Activated CD4-positive, alpha-beta T cell treated with anti-CD3 and anti-CD28 coated beads, Interleukin-2, amount 10 ng/mL, durations not matched to agents 7 days and 5 days (primary cell): ENCODE measurements around the gene ING4. TPM values are rescaled to one million over a fixed set of nuclear protein-coding genes. Genes with fewer than 3 reads are reported as not detected.
"Not testable (repeated sequence)": the region's sequence is repeated elsewhere in the genome, so short reads cannot be mapped to it uniquely, and the experiment has no call there.

Experiments used
- CTCF ChIA-PET: fragments of 350-600 bp; sonication (Branson Sonifier 250); formaldehyde crosslinking; loops from one replicate; lab custom pipeline; 2021; ENCODE audit warnings: antibody characterized with exemption; lab: Charles Lee
- POLR2A ChIA-PET: fragments of 350-600 bp; sonication (Branson Sonifier 250); formaldehyde crosslinking; loops from one replicate; lab custom pipeline; 2021; ENCODE audit warnings: antibody characterized with exemption; lab: Charles Lee
- DNase-seq: peaks from one replicate; pipeline ENCODE4 v3.0.0-alpha.2; 2020
- H3K27ac Mint-ChIP-seq: one replicate; pipeline ENCODE4 v1.8.0; 2021; ENCODE audit warnings: mild to moderate bottlenecking, moderate library complexity, mixed read lengths
- H3K27me3 Mint-ChIP-seq: one replicate; pipeline ENCODE4 v1.8.0; 2021; ENCODE audit warnings: mixed read lengths
- H3K36me3 Mint-ChIP-seq: one replicate; pipeline ENCODE4 v1.8.0; 2021; ENCODE audit warnings: low read depth, mixed read lengths
- H3K4me1 Mint-ChIP-seq: one replicate; pipeline ENCODE4 v1.8.0; 2021; ENCODE audit warnings: mixed read lengths
- H3K4me3 Mint-ChIP-seq: one replicate; pipeline ENCODE4 v1.8.0; 2021; ENCODE audit warnings: mild to moderate bottlenecking, moderate library complexity, mixed read lengths
- H3K9me3 Mint-ChIP-seq: one replicate; pipeline ENCODE4 v1.8.0; 2021; ENCODE audit warnings: mixed read lengths
- total RNA-seq, 2 experiments: library from RNA; stranded (reverse); gene quantifications; one replicate each; pipeline ENCODE4 v1.2.3, GENCODE V29; 2021

ING4 gene
- total RNA-seq: 10 to 100 TPM; 33.7 to 40.2 TPM

DNA sequence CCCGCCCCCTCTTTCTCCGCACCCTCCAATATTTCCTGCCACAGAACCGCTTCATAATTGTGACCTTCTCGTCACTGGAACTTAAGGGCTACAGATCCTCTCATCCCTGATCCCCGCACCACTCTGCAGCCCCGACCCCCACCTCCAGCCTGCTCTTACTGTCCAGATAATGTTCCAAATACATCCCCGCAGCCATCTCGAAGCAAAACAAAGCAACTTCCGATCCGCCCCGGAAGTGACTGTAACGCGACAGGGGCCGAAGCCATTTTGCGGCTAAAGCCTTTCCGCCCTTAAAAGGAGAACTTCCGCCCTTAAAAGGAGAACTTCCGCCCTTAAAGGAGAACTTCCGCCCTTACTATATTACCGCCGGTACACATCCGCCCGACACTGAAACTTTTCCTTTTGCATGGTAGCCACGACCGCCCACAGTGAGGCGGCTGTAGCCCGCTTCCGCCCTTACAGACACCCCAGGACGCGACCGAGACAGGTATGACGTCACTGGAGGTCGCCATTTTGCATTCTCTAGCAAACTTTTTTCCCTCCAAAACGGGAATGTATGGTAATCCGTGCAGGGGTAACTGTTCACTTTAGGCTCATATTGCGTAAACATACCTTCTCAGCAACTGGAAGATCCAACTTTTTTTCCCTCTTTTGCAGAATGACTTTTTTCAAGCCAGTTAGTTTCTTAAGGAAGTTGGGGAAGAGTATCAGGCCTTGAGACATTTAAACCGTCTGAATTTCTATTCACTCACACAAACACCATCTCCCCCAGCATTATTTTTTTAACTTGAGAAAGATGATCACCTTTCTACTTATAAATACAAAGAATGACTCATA lies at the start of gene ING4:
ING4 (minus strand) TSS at position 214 of the 837 bp plus-strand sequence; CDS start at position 196, 18 bp downstream.
- CTCF ChIA-PET: interaction anchor here (0.5 to 1.2 kb wide), 3 partner anchors 10 to 206 kb away, joined by 4 to 5 read pairs (median 4); no protein-coding TSS in a partner anchor

DNA sequence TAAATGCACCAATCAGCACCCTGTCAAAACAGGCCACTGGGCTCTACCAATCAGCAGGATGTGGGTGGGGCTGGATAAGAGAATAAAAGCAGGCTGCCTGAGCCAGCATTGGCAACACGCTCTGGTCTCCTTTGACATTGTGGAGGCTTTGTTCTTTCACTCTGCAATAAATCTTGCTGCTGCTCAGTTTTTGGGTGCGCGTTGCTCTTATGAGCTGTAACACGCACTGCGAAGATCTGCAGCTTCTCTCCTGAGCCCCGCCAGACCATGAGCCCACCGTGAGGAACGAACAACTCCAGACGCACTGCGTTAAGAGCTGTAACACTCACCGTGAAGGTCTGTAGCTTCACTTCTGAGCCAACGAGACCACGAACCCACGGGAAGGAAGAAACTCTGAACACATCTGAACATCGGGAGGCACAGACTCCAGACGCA lies 46.1 kb upstream of the ING4 start:
- Mint-ChIP-seq H3K4me3 (peak overlapping the region; percentile 41), H3K27ac (peak overlapping the region; percentile 43), H3K9me3 (no peaks in the 10 kb centered on the region), H3K4me1 (peaks cover 9% of the 10 kb centered on the region), H3K27me3 (peaks cover 11% of the 10 kb centered on the region), H3K36me3 (no peaks in the 10 kb centered on the region)
- DNase-seq: peak; percentile 38
- ChIA-PET POLR2A (interaction anchor here (0.6 to 1.8 kb wide), 2 partner anchors 15 to 24 kb away, joined by 5 to 8 read pairs; partner anchors contain the start of gene COPS7A), CTCF (interaction anchor here (1.5 kb wide), 1 partner anchor 12 kb away, joined by 7 read pairs; no protein-coding TSS in a partner anchor)

More for the DNA sequence above, at the start of gene ING4:
- Mint-ChIP-seq H3K27me3 (no peaks in the 10 kb centered on the region), H3K4me3 (peak within 1 kb of the TSS; percentile 99), H3K4me1 (peaks cover 36% of the 10 kb centered on the region), H3K27ac (peak within 1 kb of the TSS; percentile 98), H3K9me3 (peaks cover 3% of the 10 kb centered on the region), H3K36me3 (peaks cover 39% of the 10 kb centered on the region)
- peak; percentile 98 for DNase-seq
- POLR2A ChIA-PET: no interaction called here

DNA sequence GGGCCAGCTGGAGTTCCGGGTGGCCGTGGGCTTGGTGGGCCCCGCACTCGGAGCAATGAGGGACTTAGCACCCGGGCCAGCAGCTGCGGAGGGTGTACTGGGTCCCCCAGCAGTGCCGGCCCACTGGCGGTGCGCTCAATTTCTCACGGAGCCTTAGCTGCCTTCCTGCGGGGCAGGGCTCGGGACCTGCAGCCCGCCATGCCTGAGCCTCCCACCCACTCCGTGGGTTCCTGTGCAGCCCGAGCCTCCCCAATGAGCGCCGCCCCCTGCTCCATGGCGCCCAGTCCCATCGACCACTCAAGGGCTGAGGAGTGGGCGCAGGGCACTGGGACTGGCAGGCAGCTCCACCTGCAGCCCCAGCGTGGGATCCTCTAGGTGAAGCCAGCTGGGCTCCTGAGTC lies 45.4 kb upstream of the ING4 start:
- DNase-seq, H3K36me3 Mint-ChIP-seq, H3K4me1 Mint-ChIP-seq, H3K27ac Mint-ChIP-seq, H3K4me3 Mint-ChIP-seq, H3K9me3 Mint-ChIP-seq: not testable (repeated sequence)
- H3K27me3 Mint-ChIP-seq: peaks cover 16% of the 10 kb centered on the region
- ChIA-PET POLR2A (interaction anchor here (0.6 to 1.8 kb wide), 2 partner anchors 15 to 24 kb away, joined by 5 to 8 read pairs; partner anchors contain the start of gene COPS7A), CTCF (interaction anchor here (1.1 to 1.5 kb wide), 2 partner anchors 9 to 12 kb away, joined by 3 to 7 read pairs; no protein-coding TSS in a partner anchor)

GRCh38 chr12:6703631-6704030 lies 40.7 kb upstream of the ING4 start:
- H3K4me3 Mint-ChIP-seq: no peak overlapping the region
- no peaks in the 10 kb centered on the region for H3K9me3 Mint-ChIP-seq
- peaks cover 21% of the 10 kb centered on the region for H3K4me1 Mint-ChIP-seq
- ChIA-PET POLR2A (no interaction called here), CTCF (no interaction called here)
- peaks cover 5% of the 10 kb centered on the region for H3K36me3 Mint-ChIP-seq
- no peak for DNase-seq
- no peak overlapping the region for H3K27ac Mint-ChIP-seq
- H3K27me3 Mint-ChIP-seq: peaks cover 56% of the 10 kb centered on the region

GRCh38 chr12:6701078-6701768 lies 38.3 kb upstream of the ING4 start:
- ChIA-PET POLR2A (no interaction called here), CTCF (no interaction called here)
- Mint-ChIP-seq H3K4me3 (peak overlapping the region; percentile 60), H3K27me3 (peaks cover 69% of the 10 kb centered on the region), H3K36me3 (peaks cover 5% of the 10 kb centered on the region), H3K27ac (no peak overlapping the region), H3K4me1 (peaks cover 25% of the 10 kb centered on the region), H3K9me3 (no peaks in the 10 kb centered on the region)
- no peak for DNase-seq

- ChIA-PET CTCF (no interaction called here), POLR2A (no interaction called here)
- H3K27ac Mint-ChIP-seq: no peak within 1 kb of the TSS
- DNase-seq: peak; percentile 54
- H3K4me3 Mint-ChIP-seq: peak within 1 kb of the TSS; percentile 60
- H3K36me3 Mint-ChIP-seq: peaks cover 5% of the 10 kb centered on the region
- peaks cover 69% of the 10 kb centered on the region for H3K27me3 Mint-ChIP-seq
- no peaks in the 10 kb centered on the region for H3K9me3 Mint-ChIP-seq
- peaks cover 25% of the 10 kb centered on the region for H3K4me1 Mint-ChIP-seq
These were observed 37.7 kb upstream of the ING4 start, which contains the start of gene PIANP for GRCh38 chr12:6700646-6701051. Gene PIANP, minus strand, starts transcription at chr12:6700815. Its CDS starts 2,754 bp downstream, at chr12:6698061.

DNA sequence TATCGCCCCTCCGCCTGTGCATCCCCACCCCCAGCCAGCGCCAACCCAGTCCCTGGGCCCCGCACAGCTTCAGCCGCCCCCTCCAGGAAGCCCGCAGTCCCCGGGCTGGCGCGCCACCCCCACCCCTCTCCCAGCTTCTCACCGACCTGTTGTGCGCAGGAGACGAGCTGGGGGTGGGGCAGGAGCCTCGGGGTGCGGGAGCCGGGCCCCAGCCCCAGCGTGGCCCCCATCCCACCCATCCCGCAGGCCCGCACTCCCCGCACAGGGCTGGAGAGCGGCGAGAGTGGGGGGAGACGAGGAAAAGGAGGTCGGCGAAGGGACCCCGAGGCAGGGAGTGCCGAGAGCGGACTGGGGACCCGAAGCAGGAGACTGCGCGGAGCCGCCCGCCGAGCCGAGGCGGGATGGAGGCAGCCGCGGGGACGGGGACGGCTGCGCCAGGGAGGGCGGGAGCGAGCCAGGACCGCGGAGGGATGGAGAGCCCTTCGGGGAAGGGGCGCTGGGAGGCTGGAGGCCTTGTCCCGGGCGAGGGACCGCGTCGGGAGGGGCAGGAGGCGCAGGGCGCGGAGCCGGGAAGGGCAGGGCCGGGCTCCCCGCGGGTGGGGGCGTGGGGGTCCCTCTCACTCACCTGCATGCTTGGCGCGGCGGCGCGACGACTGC lies 37.2 kb upstream of the ING4 start:
- Mint-ChIP-seq H3K27ac (no peak overlapping the region), H3K4me1 (peaks cover 25% of the 10 kb centered on the region), H3K27me3 (peaks cover 67% of the 10 kb centered on the region), H3K9me3 (no peaks in the 10 kb centered on the region), H3K36me3 (peaks cover 5% of the 10 kb centered on the region), H3K4me3 (peak overlapping the region; percentile 53)
- ChIA-PET POLR2A (no interaction called here), CTCF (interaction anchor here (0.6 kb wide), 1 partner anchor 84 kb away, joined by 3 read pairs; no protein-coding TSS in a partner anchor)
- DNase-seq: no peak

DNA sequence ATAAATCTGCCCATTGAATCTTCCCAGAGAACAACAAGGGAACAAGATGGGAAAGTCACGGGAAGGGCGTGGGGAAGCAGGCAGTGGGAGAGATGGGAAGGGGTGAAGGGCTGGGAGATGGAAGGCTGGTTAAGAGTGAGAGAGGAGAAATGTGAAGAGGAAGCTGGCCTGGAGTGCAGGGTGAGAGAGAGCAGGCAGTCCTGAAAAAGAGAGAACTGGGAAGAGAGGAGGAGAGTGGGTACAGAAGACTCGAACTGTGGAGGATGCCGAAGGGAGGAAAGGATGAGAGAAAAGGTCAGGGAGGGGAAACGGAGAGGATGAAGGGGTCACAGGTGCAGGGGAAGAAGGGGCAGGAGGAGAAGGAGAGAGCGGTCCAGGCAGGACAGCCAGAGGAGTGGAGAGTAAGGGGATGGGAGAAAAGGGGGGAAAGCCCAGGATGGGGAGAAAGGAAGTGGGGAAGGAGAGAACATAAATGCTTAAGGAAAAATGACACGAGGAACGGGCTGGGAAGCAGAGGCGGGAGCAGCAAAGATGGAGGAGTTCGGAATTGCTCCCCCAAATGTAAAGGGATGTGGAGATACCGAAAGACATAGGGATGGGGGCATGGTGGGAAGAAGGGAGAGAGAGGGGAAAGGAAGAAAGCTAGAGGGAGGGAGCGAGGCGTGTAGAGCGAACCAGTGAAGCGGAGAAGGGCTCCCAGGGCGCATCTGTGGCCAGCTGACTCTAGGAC lies 36.5 kb upstream of the ING4 start:
- Mint-ChIP-seq H3K4me3 (peak overlapping the region; percentile 53), H3K36me3 (peaks cover 5% of the 10 kb centered on the region), H3K27ac (no peak overlapping the region), H3K4me1 (peaks cover 25% of the 10 kb centered on the region), H3K27me3 (peaks cover 62% of the 10 kb centered on the region), H3K9me3 (no peaks in the 10 kb centered on the region)
- ChIA-PET CTCF (interaction anchor here (0.6 to 2.1 kb wide), 5 partner anchors 8 to 153 kb away, joined by 3 to 8 read pairs (median 3); partner anchors contain the start of genes USP5 and ZNF384), POLR2A (no interaction called here)
- DNase-seq: no peak

- H3K4me1 Mint-ChIP-seq: peaks cover 25% of the 10 kb centered on the region
- no peak overlapping the region for H3K4me3 Mint-ChIP-seq
- POLR2A ChIA-PET: no interaction called here
- no peaks in the 10 kb centered on the region for H3K9me3 Mint-ChIP-seq
- no peak overlapping the region for H3K27ac Mint-ChIP-seq
- H3K27me3 Mint-ChIP-seq: peaks cover 54% of the 10 kb centered on the region
- CTCF ChIA-PET: interaction anchor here (0.9 to 2.1 kb wide), 9 partner anchors 9 to 154 kb away, joined by 3 to 8 read pairs (median 3); partner anchors contain the start of genes COPS7A, LPAR5, USP5 and ZNF384
- no peak for DNase-seq
- peaks cover 5% of the 10 kb centered on the region for H3K36me3 Mint-ChIP-seq
These were observed 35.6 kb upstream of the ING4 start for GRCh38 chr12:6698352-6699046.

GRCh38 chr12:6697584-6698351 lies 34.8 kb upstream of the ING4 start:
- Mint-ChIP-seq H3K4me1 (peaks cover 27% of the 10 kb centered on the region), H3K27ac (no peak overlapping the region), H3K9me3 (no peaks in the 10 kb centered on the region), H3K36me3 (peaks cover 5% of the 10 kb centered on the region), H3K27me3 (peaks cover 47% of the 10 kb centered on the region), H3K4me3 (no peak overlapping the region)
- peak; percentile 21 for DNase-seq
- POLR2A ChIA-PET: no interaction called here
- CTCF ChIA-PET: interaction anchor here (0.9 to 2.1 kb wide), 9 partner anchors 9 to 154 kb away, joined by 3 to 8 read pairs (median 3); partner anchors contain the start of genes COPS7A, LPAR5, USP5 and ZNF384
